Measurements from ENCODE around the gene SST. TPM values are rescaled to one million over a fixed set of nuclear protein-coding genes. Genes with fewer than 3 reads are reported as not detected.

SST gene
- total and polyA plus RNA-seq, 2 of the 13 experiments (the other 11 are each of a cell fraction or from before 2014, with no cell fraction given): not detected

DNA sequence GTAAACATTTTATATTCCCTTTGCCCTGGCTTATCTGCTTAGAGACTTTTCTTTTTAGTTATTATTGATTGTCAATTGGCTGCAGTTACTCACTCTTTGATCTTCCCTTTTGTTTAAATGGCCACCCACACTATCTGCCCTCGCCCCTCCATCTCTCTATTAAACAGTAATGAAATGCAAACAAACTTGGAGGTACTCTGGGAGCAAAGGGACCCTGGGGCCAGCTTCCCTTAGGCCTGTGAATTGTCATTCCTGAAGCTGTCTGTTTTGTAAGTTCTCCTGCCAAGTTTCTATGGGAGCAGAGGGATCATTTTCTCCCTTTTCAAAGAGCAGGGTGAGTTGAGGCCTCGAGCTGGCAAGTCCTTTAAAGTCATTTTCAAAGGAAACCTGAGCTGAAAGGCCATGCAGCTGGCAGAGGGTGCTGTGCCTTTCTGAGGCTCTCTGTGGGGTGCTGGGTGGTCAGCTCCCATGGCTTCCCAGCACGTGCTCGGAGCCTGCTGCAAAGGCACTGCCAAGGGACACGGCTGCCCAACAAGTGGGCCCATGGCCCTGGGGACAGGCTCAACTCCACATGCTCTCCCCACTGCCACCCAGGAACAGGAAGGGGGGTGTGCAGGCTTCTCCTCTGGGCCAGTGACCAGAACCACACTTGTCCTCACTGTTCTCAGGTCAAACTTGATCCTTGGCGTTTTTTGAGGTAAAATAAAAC, 49.6 kb upstream of the SST start (continued):
- TF ChIP-seq LBX2 (CRISPR knock-in tag; IDR thresholded peaks at IDR 0.05; ENCODE audit: borderline replicate concordance) (no peak), ZNF777 (CRISPR knock-in tag; IDR thresholded peaks at IDR 0.05) (0 out of 2 replicates have a peak, but pooled peaks have one; percentile 38), NFIB (CRISPR knock-in tag; IDR thresholded peaks at IDR 0.05; ENCODE audit: borderline replicate concordance) (no peak), ZNF619 (CRISPR knock-in tag; IDR thresholded peaks at IDR 0.05) (no peak), MTA3 (CRISPR knock-in tag; IDR thresholded peaks at IDR 0.05) (no peak), HOXA3 (CRISPR knock-in tag; IDR thresholded peaks at IDR 0.05) (peak; percentile 65), YEATS4 (CRISPR knock-in tag; IDR thresholded peaks at IDR 0.05; ENCODE audit: borderline replicate concordance) (peak; percentile 43; the same call in 1 of the 2 replicates), ZBTB8A (CRISPR knock-in tag; IDR thresholded peaks at IDR 0.05; ENCODE audit: borderline replicate concordance, low read depth) (no peak), IRX3 (CRISPR knock-in tag; IDR thresholded peaks at IDR 0.05; ENCODE audit: borderline replicate concordance, low read depth) (no peak), TP53 (CRISPR knock-in tag; conservative IDR thresholded peaks at IDR 0.05) (no peak), THYN1 (CRISPR knock-in tag; IDR thresholded peaks at IDR 0.05; ENCODE audit: borderline replicate concordance, low read depth) (no peak), CEBPG (CRISPR knock-in tag; IDR thresholded peaks at IDR 0.05) (no peak), NCOA2 (CRISPR knock-in tag; IDR thresholded peaks at IDR 0.05) (peak; percentile 81), CBFB (CRISPR knock-in tag; IDR thresholded peaks at IDR 0.05) (0 out of 2 replicates have a peak, but pooled peaks have one; percentile 32), HOXA7 (CRISPR knock-in tag; IDR thresholded peaks at IDR 0.05) (no peak), FUBP1 (CRISPR knock-in tag; IDR thresholded peaks at IDR 0.05; ENCODE audit: borderline replicate concordance) (peak; percentile 62; the same call in 1 of the 2 replicates), HNRNPLL (IDR thresholded peaks at IDR 0.05; ENCODE audit: low read depth, low read length, poor library complexity, severe bottlenecking) (no peak)
- TF ChIP-seq, protein P1, sequence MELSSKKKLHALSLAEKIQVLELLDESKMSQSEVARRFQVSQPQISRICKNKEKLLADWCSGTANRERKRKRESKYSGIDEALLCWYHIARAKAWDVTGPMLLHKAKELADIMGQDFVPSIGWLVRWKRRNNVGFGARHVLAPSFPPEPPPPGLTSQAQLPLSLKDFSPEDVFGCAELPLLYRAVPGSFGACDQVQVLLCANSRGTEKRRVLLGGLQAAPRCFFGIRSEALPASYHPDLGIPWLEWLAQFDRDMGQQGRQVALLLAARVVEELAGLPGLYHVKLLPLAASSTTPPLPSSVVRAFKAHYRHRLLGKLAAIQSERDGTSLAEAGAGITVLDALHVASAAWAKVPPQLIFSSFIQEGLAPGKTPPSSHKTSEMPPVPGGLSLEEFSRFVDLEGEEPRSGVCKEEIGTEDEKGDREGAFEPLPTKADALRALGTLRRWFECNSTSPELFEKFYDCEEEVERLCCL (CRISPR knock-in tag; IDR thresholded peaks at IDR 0.05; ENCODE audit: borderline replicate concordance): no peak
- TF ChIP-seq, protein P2, sequence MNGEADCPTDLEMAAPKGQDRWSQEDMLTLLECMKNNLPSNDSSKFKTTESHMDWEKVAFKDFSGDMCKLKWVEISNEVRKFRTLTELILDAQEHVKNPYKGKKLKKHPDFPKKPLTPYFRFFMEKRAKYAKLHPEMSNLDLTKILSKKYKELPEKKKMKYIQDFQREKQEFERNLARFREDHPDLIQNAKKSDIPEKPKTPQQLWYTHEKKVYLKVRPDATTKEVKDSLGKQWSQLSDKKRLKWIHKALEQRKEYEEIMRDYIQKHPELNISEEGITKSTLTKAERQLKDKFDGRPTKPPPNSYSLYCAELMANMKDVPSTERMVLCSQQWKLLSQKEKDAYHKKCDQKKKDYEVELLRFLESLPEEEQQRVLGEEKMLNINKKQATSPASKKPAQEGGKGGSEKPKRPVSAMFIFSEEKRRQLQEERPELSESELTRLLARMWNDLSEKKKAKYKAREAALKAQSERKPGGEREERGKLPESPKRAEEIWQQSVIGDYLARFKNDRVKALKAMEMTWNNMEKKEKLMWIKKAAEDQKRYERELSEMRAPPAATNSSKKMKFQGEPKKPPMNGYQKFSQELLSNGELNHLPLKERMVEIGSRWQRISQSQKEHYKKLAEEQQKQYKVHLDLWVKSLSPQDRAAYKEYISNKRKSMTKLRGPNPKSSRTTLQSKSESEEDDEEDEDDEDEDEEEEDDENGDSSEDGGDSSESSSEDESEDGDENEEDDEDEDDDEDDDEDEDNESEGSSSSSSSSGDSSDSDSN (CRISPR knock-in tag; IDR thresholded peaks at IDR 0.05): peak; percentile 59
- TF ChIP-seq, protein P3, sequence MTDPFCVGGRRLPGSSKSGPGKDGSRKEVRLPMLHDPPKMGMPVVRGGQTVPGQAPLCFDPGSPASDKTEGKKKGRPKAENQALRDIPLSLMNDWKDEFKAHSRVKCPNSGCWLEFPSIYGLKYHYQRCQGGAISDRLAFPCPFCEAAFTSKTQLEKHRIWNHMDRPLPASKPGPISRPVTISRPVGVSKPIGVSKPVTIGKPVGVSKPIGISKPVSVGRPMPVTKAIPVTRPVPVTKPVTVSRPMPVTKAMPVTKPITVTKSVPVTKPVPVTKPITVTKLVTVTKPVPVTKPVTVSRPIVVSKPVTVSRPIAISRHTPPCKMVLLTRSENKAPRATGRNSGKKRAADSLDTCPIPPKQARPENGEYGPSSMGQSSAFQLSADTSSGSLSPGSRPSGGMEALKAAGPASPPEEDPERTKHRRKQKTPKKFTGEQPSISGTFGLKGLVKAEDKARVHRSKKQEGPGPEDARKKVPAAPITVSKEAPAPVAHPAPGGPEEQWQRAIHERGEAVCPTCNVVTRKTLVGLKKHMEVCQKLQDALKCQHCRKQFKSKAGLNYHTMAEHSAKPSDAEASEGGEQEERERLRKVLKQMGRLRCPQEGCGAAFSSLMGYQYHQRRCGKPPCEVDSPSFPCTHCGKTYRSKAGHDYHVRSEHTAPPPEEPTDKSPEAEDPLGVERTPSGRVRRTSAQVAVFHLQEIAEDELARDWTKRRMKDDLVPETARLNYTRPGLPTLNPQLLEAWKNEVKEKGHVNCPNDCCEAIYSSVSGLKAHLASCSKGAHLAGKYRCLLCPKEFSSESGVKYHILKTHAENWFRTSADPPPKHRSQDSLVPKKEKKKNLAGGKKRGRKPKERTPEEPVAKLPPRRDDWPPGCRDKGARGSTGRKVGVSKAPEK (CRISPR knock-in tag; IDR thresholded peaks at IDR 0.05; ENCODE audit: borderline replicate concordance): no peak; the same call in 1 of the 2 replicates

Data from HepG2 (cell line).